ENCODE measurements around the gene GHDC.

DNA sequence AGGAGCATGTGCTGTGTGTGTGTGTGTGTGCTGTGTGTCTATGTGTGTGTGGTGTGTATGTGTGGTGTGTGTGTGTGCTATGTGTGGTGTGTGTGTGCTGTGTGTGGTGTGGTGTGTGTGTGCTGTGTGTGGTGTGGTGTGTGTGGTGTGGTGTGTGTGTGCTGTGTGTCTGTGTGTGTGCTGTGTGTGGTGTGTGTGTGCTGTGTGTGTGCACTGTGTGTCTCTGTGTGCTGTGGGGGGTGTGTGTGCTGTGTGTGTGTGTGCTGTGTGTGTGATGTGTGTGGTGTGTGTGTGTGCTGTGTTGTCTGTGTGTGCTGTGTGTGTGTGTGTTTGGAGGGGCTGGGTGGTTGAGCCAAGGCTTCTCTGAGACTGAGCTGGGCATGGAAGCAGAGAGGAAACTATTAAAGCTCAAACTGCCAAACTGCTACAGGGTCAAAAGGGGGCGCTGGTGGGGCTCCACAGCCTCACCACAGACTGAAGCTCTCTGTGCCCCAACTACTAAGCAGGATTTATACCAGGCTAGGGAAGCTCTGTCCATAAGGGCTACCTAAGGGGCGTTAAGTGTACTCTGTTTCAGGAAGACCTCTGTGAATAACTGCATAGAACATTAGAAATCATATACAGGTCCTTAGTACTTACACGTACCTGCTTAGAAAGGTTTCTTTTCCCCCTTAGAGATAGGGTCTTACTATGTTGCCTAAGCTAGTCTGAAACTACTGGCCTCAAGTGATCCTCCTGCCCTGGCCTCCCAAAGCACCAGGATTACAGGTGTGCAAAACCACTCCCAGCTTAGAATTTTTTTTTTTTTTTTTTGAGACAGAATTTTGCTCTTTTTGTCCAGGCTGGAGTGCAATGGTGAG, 27.8 kb upstream of the GHDC start:
- TF ChIP-seq, protein P1, sequence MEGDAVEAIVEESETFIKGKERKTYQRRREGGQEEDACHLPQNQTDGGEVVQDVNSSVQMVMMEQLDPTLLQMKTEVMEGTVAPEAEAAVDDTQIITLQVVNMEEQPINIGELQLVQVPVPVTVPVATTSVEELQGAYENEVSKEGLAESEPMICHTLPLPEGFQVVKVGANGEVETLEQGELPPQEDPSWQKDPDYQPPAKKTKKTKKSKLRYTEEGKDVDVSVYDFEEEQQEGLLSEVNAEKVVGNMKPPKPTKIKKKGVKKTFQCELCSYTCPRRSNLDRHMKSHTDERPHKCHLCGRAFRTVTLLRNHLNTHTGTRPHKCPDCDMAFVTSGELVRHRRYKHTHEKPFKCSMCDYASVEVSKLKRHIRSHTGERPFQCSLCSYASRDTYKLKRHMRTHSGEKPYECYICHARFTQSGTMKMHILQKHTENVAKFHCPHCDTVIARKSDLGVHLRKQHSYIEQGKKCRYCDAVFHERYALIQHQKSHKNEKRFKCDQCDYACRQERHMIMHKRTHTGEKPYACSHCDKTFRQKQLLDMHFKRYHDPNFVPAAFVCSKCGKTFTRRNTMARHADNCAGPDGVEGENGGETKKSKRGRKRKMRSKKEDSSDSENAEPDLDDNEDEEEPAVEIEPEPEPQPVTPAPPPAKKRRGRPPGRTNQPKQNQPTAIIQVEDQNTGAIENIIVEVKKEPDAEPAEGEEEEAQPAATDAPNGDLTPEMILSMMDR (IDR thresholded peaks at IDR 0.05) = peak; percentile 52 to 62 (median 58)
- no peak for TF ChIP-seq POLR2A (IDR thresholded peaks at IDR 0.05)

Data from right lobe of liver (tissue), 4 donors.